GM21423 (cell line): ENCODE data around the gene CYB561.

Experiments used
- ATAC-seq: cut with Tn5 transposase; IDR thresholded peaks from one replicate; pipeline ENCODE4 v1.9.1; 2021; ENCODE audit warnings: mild to moderate bottlenecking, moderate library complexity; ENCODE audit not compliant: unreplicated experiment

The CYB561 gene

GRCh38 chr17:63445954-63446752 is at the start of gene CYB561:
TSS of gene CYB561 (minus strand) at chr17:63446306. CDS start at chr17:63437547, 8,759 bp downstream.
- ATAC-seq, result peak; percentile 62

- no peak for ATAC-seq
Measured at GRCh38 chr17:63495491-63495890, 49.4 kb upstream of the CYB561 start.

- no peak for ATAC-seq
Measured at GRCh38 chr17:63494300-63494928, 48.3 kb upstream of the CYB561 start.

- no peak for ATAC-seq
Measured at GRCh38 chr17:63493411-63493810, 47.3 kb upstream of the CYB561 start.

GRCh38 chr17:63492940-63493339 is 46.8 kb upstream of the CYB561 start:
- no peak for ATAC-seq

- no peak for ATAC-seq
Measured at GRCh38 chr17:63491977-63492618, 46.0 kb upstream of the CYB561 start.

GRCh38 chr17:63491413-63491812 is 45.3 kb upstream of the CYB561 start:
- no peak for ATAC-seq

- no peak for ATAC-seq
Measured at GRCh38 chr17:63490858-63491400, 44.8 kb upstream of the CYB561 start.

- ATAC-seq, result no peak
Measured at GRCh38 chr17:63490329-63490728, 44.2 kb upstream of the CYB561 start.

GRCh38 chr17:63489291-63489690 is 43.2 kb upstream of the CYB561 start:
- ATAC-seq, result no peak

GRCh38 chr17:63488851-63489250 is 42.7 kb upstream of the CYB561 start:
- ATAC-seq, result no peak

GRCh38 chr17:63487014-63487339 is 40.9 kb upstream of the CYB561 start:
- no peak for ATAC-seq

- no peak for ATAC-seq
Measured at GRCh38 chr17:63486317-63487013, 40.4 kb upstream of the CYB561 start.

GRCh38 chr17:63483655-63484575 is 37.8 kb upstream of the CYB561 start:
- no peak for ATAC-seq

GRCh38 chr17:63483038-63483437 is 36.9 kb upstream of the CYB561 start:
- ATAC-seq, result no peak

- no peak for ATAC-seq
Measured at GRCh38 chr17:63482509-63482908, 36.4 kb upstream of the CYB561 start.

- ATAC-seq, result no peak
Measured at GRCh38 chr17:63481488-63481870, 35.4 kb upstream of the CYB561 start.

GRCh38 chr17:63480826-63481487 is 34.9 kb upstream of the CYB561 start:
- ATAC-seq, result no peak

- ATAC-seq, result no peak
Measured at GRCh38 chr17:63480192-63480784, 34.2 kb upstream of the CYB561 start.
